Vagina (tissue), 2 donors: ENCODE measurements around the gene PAWR.

Source experiments
- CTCF ChIP-seq, 3 experiments: fragments of 450-650 bp in 2 of 3; fragments of 200-600 bp in 1 of 3; sonication (generic) in 1 of 3; IDR thresholded peaks; one replicate each; pipeline ENCODE4 v1.5.1; 2017 to 2019; ENCODE audit warnings: antibody characterized with exemption in 3 of 3, mild to moderate bottlenecking in 2 of 3, moderate library complexity in 2 of 3
- POLR2A ChIP-seq, 2 donors: fragments of 450-650 bp; IDR thresholded peaks; one replicate each; pipeline ENCODE4 v1.6.1; 2017; ENCODE audit warnings: antibody characterized with exemption in 2 of 2, mild to moderate bottlenecking in 2 of 2, moderate library complexity in 2 of 2
- POLR2AphosphoS5 ChIP-seq, 2 donors: sonication (generic); formaldehyde crosslinking; IDR thresholded peaks; one replicate each; pipeline ENCODE4 v1.9.0; 2017; ENCODE audit warnings: antibody characterized with exemption in 2 of 2, mild to moderate bottlenecking in 2 of 2, low read depth in 1 of 2; ENCODE audit not compliant: insufficient read depth in 1 of 2

DNA sequence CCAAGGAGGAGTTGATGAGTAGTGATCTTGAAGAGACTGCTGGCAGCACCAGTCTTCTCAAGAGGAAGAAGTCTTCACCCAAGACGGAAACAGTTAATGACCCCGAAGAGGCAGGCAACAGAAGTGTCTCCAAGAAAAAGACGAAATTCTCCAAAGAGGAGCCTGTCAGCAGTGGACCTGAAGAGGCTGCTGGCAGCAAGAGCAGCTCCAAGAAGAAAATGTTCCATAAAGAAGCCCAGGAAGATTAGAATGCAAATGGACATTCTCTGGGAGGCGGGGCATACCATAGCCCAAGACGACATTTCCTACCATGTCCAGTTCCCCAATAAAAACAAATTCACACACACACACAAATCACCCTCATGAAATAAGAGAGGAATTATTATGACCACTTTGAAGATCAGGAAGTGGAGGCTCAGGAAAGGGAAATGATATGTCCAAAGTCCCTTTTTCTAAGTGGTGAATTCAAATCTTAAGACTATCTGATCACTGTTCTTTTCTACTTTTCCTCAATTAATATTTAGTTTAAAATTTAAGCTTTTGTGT is 131.8 kb downstream of the PAWR start:
- TF ChIP-seq CTCF (IDR thresholded peaks at IDR 0.05), result no peak
- TF ChIP-seq POLR2AphosphoS5 (IDR thresholded peaks at IDR 0.05; ENCODE audit: insufficient read depth in 1 of 2, low read depth in 1 of 2), result no peak
- no peak for TF ChIP-seq POLR2A (IDR thresholded peaks at IDR 0.05)
